Stimulated activated CD8-positive, alpha-beta memory T cell treated with anti-CD3 and anti-CD28 coated beads, Interleukin-12 subunit alpha, Interleukin-12 subunit beta, amount 100 ng/mL, for 1 hour (primary cell): ENCODE data around the gene TRPM6.
"Not testable (repeated sequence)": the region's sequence is repeated elsewhere in the genome, so short reads cannot be mapped to it uniquely, and the experiment has no call there.

ENCODE experiments used
- DNase-seq: peaks from one replicate; pipeline ENCODE4 v3.0.0-alpha.2; 2020; ENCODE audit warnings: low read depth

Gene TRPM6

DNA sequence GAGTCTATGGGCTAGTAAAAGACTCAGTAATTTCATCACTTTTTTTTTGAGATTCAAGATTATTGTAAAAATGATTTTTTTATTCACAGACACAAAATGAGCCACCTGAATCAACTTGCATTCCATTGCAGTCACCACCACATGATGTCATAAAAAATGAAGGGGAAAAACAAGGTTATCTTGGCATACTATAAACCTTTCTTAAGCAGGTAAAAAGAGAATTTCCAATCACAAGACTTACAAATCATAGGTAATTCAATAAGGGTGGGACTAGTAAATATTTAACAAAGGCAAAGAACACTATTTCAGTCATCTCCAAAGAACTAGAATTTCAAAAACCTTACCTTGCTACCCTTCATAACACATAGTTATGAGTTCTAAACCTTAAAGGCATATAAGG is 30.7 kb downstream of the TRPM6 start:
- no peak for DNase-seq

GRCh38 chr9:74855072-74855471 is 32.6 kb downstream of the TRPM6 start:
- DNase-seq: no peak

DNA sequence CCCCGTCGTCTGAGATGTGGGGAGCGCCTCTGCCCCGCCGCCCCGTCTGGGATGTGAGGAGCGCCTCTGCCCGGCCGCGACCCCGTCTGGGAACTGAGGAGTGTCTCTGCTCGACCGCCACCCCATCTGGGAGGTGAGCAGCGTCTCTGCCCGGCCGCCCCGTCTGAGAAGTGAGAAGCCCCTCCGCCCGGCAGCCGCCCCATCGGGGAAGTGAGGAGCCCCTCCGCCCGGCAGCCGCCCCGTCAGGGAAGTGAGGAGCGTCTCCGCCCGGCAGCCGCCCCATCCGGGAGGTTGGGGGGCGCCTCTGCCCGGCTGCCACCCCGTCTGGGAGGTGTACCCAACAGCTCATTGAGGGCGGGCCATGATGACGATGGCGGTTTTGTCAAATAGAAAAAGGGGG is 34.7 kb downstream of the TRPM6 start:
- not testable (repeated sequence) for DNase-seq

- DNase-seq: no peak
These were observed 39.6 kb downstream of the TRPM6 start for GRCh38 chr9:74848153-74848525.

DNA sequence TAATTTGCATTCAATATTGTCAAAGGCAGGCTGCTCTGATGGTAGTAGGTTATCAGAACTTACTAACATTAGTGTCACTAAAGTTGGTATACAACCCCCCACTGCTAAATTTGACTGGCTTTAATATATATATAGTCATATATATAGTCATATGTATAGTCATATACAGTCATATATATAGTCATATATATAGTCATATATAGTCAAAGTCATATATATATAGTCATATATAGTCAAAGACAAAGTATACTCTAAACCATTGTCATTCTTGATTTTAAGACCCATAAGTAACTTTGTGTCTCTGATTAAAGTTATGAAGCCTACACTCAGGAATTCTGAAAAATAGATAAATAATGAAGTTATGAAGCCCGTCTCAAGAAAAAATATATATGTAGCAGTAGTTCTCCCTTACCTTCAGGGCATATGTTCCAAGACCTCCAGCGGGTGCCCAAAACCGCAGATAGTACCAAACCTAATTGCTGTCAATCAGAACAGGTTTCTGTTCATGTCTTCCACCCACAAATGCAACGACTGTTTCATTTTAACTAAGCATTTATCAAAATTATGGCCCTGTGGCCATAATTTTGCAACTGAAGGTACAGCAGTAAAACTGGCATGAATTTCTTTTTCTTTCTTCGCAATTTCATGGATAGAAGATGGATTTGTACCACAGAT is 40.1 kb downstream of the TRPM6 start:
- DNase-seq: no peak

GRCh38 chr9:74846766-74847165 is 41.0 kb downstream of the TRPM6 start:
- no peak for DNase-seq

GRCh38 chr9:74838351-74838750 is 49.4 kb downstream of the TRPM6 start:
- DNase-seq: no peak

DNA sequence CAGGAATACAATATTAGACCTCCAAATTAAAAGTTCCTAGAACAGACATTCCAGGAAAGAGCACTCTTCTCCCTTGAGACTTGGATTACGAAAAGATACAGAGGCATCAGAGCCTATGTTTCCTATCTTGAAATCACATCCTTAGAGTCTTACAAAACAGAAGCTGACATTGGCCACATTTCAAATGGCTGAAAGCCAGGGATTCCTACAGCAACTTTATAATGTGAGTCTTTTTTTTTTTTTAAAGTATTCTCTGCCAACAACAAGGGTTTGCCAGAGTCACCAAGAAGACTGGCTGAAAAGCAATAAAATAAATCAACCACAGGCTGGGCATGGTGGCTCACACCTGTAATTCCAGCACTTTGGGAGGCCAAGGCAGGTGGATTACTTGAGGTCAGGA is 63.1 kb downstream of the TRPM6 start:
- no peak for DNase-seq

GRCh38 chr9:74821636-74822035 is 66.1 kb downstream of the TRPM6 start:
- no peak for DNase-seq

GRCh38 chr9:74817816-74818215 is 69.9 kb downstream of the TRPM6 start:
- no peak for DNase-seq

DNA sequence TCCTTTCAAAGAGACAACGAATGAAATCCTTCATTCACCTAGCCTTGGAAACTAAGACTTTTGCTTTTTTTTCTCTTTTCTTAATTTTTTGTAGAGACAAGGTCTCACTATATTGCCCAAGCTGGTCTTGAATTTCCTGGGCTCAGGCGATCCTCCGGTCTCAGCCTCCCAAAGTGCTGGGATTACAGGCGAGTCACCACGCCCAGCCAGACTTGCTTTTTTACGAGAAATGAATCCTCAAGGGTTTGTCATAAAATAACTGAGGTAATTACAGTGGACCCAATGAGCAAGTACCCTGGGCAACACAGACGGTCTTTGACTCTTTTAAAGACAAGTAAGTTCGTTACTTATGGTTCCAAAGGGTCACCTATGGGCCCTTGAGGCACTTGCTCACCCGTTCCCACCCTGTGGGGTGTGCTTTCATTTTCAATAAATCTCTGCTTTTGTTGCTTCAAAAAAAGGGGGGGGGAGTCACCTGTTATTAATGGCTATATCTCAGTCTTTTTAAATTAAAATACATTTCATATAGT is 70.4 kb downstream of the TRPM6 start:
- DNase-seq: no peak

DNA sequence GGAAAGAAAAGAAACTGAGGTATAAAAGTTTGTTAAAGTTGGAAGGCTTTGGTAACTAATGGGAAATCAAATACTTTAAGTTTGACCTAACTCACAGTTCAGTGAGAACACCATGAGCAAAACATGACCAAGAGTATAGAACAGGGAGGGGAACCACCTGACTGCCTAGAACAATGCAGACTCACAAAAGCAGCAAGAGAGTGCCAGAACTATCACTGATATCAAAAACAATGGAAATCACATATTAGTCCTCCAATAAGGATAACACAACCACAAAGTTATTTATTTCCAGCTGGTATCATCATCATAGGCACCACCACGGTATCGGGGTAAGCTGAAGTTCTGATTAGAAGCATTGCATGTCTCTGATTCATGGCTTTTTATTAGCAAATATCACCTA is 77.5 kb downstream of the TRPM6 start:
- no peak for DNase-seq

- DNase-seq: no peak
These were observed 83.7 kb downstream of the TRPM6 start for GRCh38 chr9:74804018-74804385.

DNA sequence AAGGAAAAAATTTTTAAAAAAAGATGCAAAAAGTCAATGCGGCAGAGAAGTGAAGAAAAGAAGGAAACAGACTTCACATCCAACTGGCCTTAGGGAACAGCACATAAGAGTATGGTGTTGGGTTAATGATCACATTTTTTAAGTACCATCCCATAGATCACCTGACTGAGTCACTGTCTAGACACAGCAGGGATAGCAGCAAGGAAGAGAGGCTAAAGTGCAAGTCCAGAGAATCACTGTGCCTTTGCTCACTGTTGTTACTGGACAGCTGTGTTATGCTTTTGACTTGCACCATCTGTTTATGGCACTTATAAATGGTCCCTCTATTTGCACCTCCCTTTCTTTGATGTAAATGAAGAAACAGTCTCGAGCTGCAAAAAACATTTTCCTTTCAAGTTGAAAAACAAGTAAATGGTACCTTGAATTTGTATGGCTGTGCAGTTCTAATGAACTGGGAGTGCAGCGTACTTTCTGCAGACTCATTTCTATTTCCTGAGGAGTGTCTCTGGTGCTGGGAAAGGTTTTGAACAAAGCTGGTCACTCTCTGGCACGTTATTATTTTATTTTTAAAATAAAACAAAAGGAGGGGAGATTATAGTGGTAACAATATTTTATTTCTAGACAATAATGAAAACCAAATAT is 84.2 kb downstream of the TRPM6 start:
- DNase-seq: no peak

- DNase-seq: no peak
These were observed 87.5 kb downstream of the TRPM6 start for GRCh38 chr9:74800226-74800625.

DNA sequence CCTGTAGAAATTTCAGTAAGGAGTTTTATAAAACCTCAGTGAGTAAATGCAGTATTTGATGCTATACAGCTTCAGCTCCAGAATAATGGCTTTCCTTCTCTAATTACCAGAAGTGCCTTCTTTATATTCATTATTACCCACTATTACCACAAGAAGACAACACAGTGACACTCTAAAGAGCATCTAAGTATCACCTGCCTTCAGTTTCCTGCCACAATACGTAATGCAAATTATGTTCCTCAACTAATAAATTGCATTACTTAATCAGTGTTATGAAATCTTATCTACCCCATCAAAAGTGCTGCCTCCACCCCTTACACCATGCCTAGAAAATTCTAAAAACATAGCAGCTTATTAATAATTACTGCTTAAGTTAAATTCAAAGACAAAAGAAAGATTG is 91.9 kb downstream of the TRPM6 start:
- DNase-seq: no peak

GRCh38 chr9:74795081-74795480 is 92.6 kb downstream of the TRPM6 start:
- DNase-seq: no peak

GRCh38 chr9:74784506-74784905 is 103.2 kb downstream of the TRPM6 start:
- no peak for DNase-seq

DNA sequence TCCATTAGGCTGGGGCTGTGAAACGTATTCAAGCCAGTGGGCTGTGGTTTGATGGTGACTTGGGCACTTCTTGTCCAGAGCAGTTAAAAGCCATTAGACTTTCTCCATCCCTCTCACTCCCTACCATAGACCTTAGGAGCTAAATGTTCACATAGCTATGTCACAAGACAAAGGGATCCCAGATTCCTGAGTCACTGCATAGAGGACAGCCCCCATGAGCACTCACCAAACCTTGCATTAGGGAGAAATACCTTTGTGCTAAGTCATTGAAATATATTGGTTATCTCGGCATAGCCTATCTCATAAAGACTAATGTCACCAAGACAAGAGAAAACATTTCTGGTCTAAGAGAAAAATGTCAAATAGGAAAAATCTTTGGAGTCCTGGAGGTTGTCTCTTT is 104.3 kb downstream of the TRPM6 start:
- no peak for DNase-seq

DNA sequence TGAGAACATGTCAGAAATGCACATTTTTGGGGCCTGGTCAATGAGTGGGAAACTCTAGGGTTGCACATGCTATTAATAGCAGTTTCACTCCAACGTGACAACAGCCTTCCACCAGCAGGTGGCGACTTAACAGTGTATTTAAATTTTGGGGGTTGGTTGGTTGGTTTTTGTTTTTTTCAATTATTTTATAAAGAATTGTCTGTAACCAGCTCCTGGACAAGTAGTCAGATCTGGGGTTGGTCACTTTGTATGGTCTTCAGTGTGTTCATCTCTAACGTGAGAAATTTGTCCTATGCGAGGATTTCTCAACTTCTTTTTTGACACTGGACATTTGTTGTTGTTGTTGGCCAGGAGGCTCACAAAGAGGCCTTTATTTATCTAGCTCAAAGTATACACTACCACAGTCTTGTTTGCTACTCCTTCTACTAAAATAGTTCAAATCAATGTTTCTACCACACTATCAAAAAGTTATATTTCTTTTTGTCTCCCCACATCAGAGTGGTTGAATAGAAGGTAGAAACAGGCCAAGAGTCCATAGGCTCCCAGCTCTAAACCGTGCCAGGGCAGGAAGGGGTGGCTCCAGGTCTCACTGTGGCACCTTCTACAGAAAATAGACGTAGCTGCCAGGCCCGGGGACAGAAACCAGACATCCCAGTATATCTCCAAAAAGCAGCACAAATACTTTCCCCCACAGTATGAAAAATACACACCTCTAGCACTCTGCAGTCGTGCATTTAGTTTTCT is 110.4 kb downstream of the TRPM6 start:
- DNase-seq: peak; percentile 54

- no peak for DNase-seq
These were observed 112.3 kb downstream of the TRPM6 start for GRCh38 chr9:74775396-74775795.

DNA sequence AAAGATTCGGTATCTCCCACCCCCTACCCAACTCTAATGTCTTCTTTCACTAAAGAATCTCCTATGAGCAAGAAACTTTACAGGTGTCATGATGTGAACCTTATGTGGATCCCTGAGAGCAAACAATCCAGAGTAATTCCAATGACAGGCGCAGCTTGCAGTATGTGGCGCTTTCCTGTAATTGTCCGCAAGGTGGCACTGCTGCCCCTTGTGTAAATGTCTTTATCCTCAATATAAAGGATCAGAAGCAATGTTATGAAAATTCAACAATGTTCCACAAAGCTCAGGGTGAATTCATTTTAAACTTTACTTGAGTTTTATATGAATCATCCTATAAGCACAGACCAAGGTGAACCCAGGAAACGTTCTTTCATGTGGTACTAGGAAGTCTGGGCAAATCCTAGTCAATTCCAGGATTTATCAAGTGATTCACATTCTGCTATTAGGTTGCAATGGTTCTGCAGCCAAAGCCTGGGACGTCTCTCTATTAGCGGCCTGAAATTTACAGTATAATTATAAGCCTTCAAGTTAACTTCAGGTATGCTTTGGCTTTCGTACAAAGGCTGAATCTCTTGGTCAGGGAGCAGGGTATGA is 113.7 kb downstream of the TRPM6 start:
- DNase-seq: peak; percentile 55

DNA sequence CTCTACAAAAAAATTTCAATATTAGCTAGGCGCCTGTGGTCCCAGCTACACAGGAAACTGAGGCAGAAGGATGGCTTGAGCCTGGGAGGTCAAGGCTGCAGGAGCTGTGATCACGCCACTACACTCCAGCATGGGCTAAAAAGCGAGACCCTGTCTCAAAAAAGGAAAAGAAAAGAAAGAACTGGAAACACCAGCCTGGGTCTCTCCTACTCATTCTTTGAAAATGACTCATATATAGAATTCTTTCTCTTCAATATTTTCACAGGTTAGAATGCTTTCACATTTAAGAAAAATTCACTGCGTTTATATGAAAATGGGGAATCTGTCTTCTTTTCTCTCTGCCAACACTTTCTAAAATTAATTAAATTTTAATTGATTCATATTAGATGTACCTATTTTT is 115.6 kb downstream of the TRPM6 start:
- DNase-seq: no peak
